Heart left ventricle (tissue), 16 donors: ENCODE data around the gene STX2. TPM values are rescaled to one million over a fixed set of nuclear protein-coding genes. Genes with fewer than 3 reads are reported as not detected.

Source experiments
- ATAC-seq, 4 donors: fragments of 200-7000 bp; cut with Tn5 transposase; one replicate each; pipeline ENCODE4 v1.9.1; 2020 to 2022; ENCODE audit warnings: moderate library complexity in 4 of 4, mild to moderate bottlenecking in 3 of 4, moderate number of reproducible peaks in 1 of 4
- DNase-seq, 5 donors: peaks; one replicate each; pipeline ENCODE4 v3.0.0-alpha.2; 2020
- H3K27ac ChIP-seq, 12 donors: fragments of 200-600 bp; sonication (generic) in 4 of 12; one replicate each; pipeline versions ENCODE4 v1.5.0 to v1.8.0; 2016 to 2022; ENCODE audit warnings: mild to moderate bottlenecking in 2 of 12
- H3K27me3 ChIP-seq, 9 donors: fragments of 200-600 bp; sonication (generic) in 2 of 9; one replicate each; pipeline versions ENCODE4 v1.5.1 to v1.8.0; 2016 to 2022; ENCODE audit warnings: mild to moderate bottlenecking in 3 of 9
- H3K36me3 ChIP-seq, 9 donors: fragments of 200-600 bp; sonication (generic) in 2 of 9; one replicate each; pipeline versions ENCODE4 v1.5.0 to v1.8.0; 2018 to 2022; ENCODE audit warnings: mild to moderate bottlenecking in 2 of 9
- H3K4me1 ChIP-seq, 12 donors: fragments of 200-600 bp; sonication (generic) in 4 of 12; one replicate each; pipeline versions ENCODE4 v1.5.0 to v1.8.0; 2016 to 2022; ENCODE audit warnings: mild to moderate bottlenecking in 3 of 12
- H3K4me3 ChIP-seq, 12 donors: fragments of 200-600 bp; sonication (generic) in 4 of 12; one replicate each; pipeline versions ENCODE4 v1.5.0 to v1.8.0; 2017 to 2022; ENCODE audit warnings: mild to moderate bottlenecking in 9 of 12, moderate library complexity in 4 of 12
- H3K9me3 ChIP-seq, 12 donors: fragments of 200-600 bp; sonication (generic) in 4 of 12; one replicate each; pipeline versions ENCODE4 v1.5.0 to v1.8.0; 2016 to 2022; ENCODE audit warnings: mild to moderate bottlenecking in 1 of 12
- CTCF ChIP-seq, 12 donors: fragments of 200-600 bp; sonication (generic) in 4 of 12; IDR thresholded peaks; one replicate each; pipeline versions ENCODE4 v1.5.0 to v1.8.0; 2018 to 2022; ENCODE audit warnings: antibody characterized with exemption in 12 of 12, mild to moderate bottlenecking in 5 of 12
- POLR2A ChIP-seq, 2 donors: fragments of 450-650 bp; IDR thresholded peaks; one replicate each; pipeline ENCODE4 v1.6.1; 2017; ENCODE audit warnings: antibody characterized with exemption in 2 of 2, mild to moderate bottlenecking in 2 of 2, moderate library complexity in 2 of 2
- WGBS, 4 donors: extraction: QIAGEN DNeasy Blood & Tissue Kit in 2 of 4; methylation state at CpG; one replicate each; pipeline versions ENCODE4 v1.1.5 to v1.1.7; 2013 to 2018; 5-methylcytosine and 5-hydroxymethylcytosine counted together
- intact Hi-C, 10 donors: fragments of 100-400 bp; cut with DNase I; formaldehyde crosslinking; loops; one replicate each; pipeline versions ENCODE4 v1.11.1 to v1.14.2; 2022
- polyA plus RNA-seq, 2 donors: library from polyadenylated mRNA; stranded (reverse); fragments of 200-250 nt; gene quantifications; one replicate each; pipeline ENCODE4 v1.2.3, GENCODE V29; 2013
- total RNA-seq, 9 donors: library from RNA; depleted of rRNA in 2 of 9; stranded (reverse); fragments of >200 nt in 2 of 9; fragmentation: NEBNext Ultra II Directional in 3 of 9; extraction: Animal tissue kit (Norgen Biotek cat#: 25700) in 3 of 9; gene quantifications; one replicate each; pipeline versions ENCODE4 v1.1.0 to v1.2.4, GENCODE V29; 2016 to 2023
- donor health status: ischemic (EF 13 %, LVEDD 7.1; RV severe dilation, severe dysfunction).
- donor health status: healthy with polysubstance abuse.
- donor health status: DM: no; HTN: yes; CAD: no.
- donor health status: DM: no; HTN: no; CAD: no.
- donor health status: ischemic (EF 25% LVEDD 6.9; RV normal size, moderate dysfunction).
- donor health status: ischemic (EF 25% LVEDD 5.7; RV mildly dilated, moderate dysfunction).
- donor health status: healthy.
- donor health status: DM: yes; HTN: yes; CAD: no.
- donor health status: ischemic (EF 35%, LVEDD 5.7; RV mildly dilated, moderate dysfunction).
- donor health status: nonischemic (EF 11% LVEDD 7.7; RV severe dilation, severe dysfunction).
- donor health status: DM: yes; HTN: yes; CAD: no.
- donor health status: PGD.
- donor health status: ischemic (EF 29% LVEDD 5.4; RV normal size, mild dysfunction).
- donor health status: nonischemic (EF 23%, LVEDD 6.1; RV moderate dilation, normal function).

STX2 gene
- total and polyA plus RNA-seq, 11 donors: 6.2 to 21.8 (median 11.1) TPM

GRCh38 chr12:130872179-130873096 lies 33.4 kb upstream of the STX2 start:
- intact Hi-C loops: loop anchor here in 1 of 10 donors (5.0 kb wide), 1 partner anchor 35 kb away; the partner anchor contains the start of gene STX2
- Histone ChIP-seq H3K9me3 (peaks cover 0 to 7% (median 0%) of the 10 kb centered on the region in 12 donors), H3K4me1 (peaks cover 2 to 32% (median 20%) of the 10 kb centered on the region in 12 donors), H3K36me3 (peaks cover 0 to 49% (median 45%) of the 10 kb centered on the region in 9 donors), H3K27me3 (no peaks in the 10 kb centered on the region), H3K27ac (peak overlapping the region; percentile 51 to 94 (median 88)), H3K4me3 (peak overlapping the region; percentile 68 to 94 (median 75))
- no peak for TF ChIP-seq POLR2A (IDR thresholded peaks at IDR 0.05)
- no peak for TF ChIP-seq CTCF (IDR thresholded peaks at IDR 0.05)
- WGBS, 4 donors: 2 to 4% (median 3%) methylated on average over 25 to 79 of the region's 79 CpGs
- peak in 3 of 4 donors; percentile 13 to 48 (median 42) for ATAC-seq
- DNase-seq: peak; percentile 39 to 68 (median 41)

- Histone ChIP-seq H3K4me3 (peak within 1 kb of the TSS; percentile 68 to 94 (median 75)), H3K27me3 (no peaks in the 10 kb centered on the region)
- intact Hi-C loops: loop anchor here in 3 of 10 donors (2.0 to 5.0 kb wide), 3 partner anchors 25 to 34 kb away; partner anchors contain the start of gene STX2 (in 2 of the 3)
Measured at GRCh38 chr12:130871286-130872178, 32.5 kb upstream of the STX2 start, which contains the start of gene RAN. TSS of gene RAN (plus strand) at chr12:130872066. CDS start at chr12:130872594, 528 bp downstream.

More at GRCh38 chr12:130871286-130872178, 32.5 kb upstream of the STX2 start, which contains the start of gene RAN:
- Histone ChIP-seq H3K27ac (peak within 1 kb of the TSS; percentile 51 to 94 (median 88)), H3K9me3 (peaks cover 0 to 11% (median 0%) of the 10 kb centered on the region in 12 donors), H3K36me3 (peaks cover 0 to 41% (median 36%) of the 10 kb centered on the region in 9 donors), H3K4me1 (peaks cover 2 to 32% (median 20%) of the 10 kb centered on the region in 12 donors)
- DNase-seq (peak; percentile 92 to 97 (median 94)), ATAC-seq (peak; percentile 84 to 94 (median 91))
- TF ChIP-seq POLR2A (IDR thresholded peaks at IDR 0.05) (peak in 1 of 2 donors; percentile 18), CTCF (IDR thresholded peaks at IDR 0.05) (no peak)
- 4 to 10% (median 5%) methylated on average over 59 to 118 of the region's 118 CpGs for WGBS, 4 donors
